SKM-1 (cell line): ENCODE data around the gene ERC2.

Source experiments
- DNase-seq: peaks from one replicate; lab custom pipeline; 2025; ENCODE audit not compliant: unreplicated experiment; lab: John Stamatoyannopoulos, UW

ERC2 gene

GRCh38 chr3:55723653-55724406 lies 744.4 kb downstream of the ERC2 start:
- no peak for DNase-seq

- DNase-seq, result no peak
Observed at GRCh38 chr3:55721716-55722484, 746.4 kb downstream of the ERC2 start.

- DNase-seq, result no peak
Observed at GRCh38 chr3:55720614-55721013, 747.7 kb downstream of the ERC2 start.

GRCh38 chr3:55719508-55719907 lies 748.8 kb downstream of the ERC2 start:
- DNase-seq, result no peak

- no peak for DNase-seq
Observed at GRCh38 chr3:55719006-55719405, 749.3 kb downstream of the ERC2 start.

GRCh38 chr3:55718521-55718921 lies 749.7 kb downstream of the ERC2 start:
- DNase-seq, result no peak

GRCh38 chr3:55718074-55718473 lies 750.2 kb downstream of the ERC2 start:
- DNase-seq, result no peak

GRCh38 chr3:55717481-55717880 lies 750.8 kb downstream of the ERC2 start:
- DNase-seq, result no peak

- DNase-seq, result no peak
Observed at GRCh38 chr3:55716611-55717225, 751.5 kb downstream of the ERC2 start.

GRCh38 chr3:55716044-55716443 lies 752.2 kb downstream of the ERC2 start:
- no peak for DNase-seq

GRCh38 chr3:55714057-55714456 lies 754.2 kb downstream of the ERC2 start:
- DNase-seq, result no peak

- DNase-seq, result no peak
Observed at GRCh38 chr3:55711646-55712045, 756.6 kb downstream of the ERC2 start.

- no peak for DNase-seq
Observed at GRCh38 chr3:55709411-55710012, 758.8 kb downstream of the ERC2 start.

GRCh38 chr3:55708921-55709320 lies 759.3 kb downstream of the ERC2 start:
- no peak for DNase-seq

- no peak for DNase-seq
Observed at GRCh38 chr3:55708242-55708641, 760.0 kb downstream of the ERC2 start.

GRCh38 chr3:55704521-55704920 lies 763.7 kb downstream of the ERC2 start:
- no peak for DNase-seq

GRCh38 chr3:55702822-55703221 lies 765.4 kb downstream of the ERC2 start:
- DNase-seq, result peak; percentile 27

GRCh38 chr3:55701997-55702396 lies 766.3 kb downstream of the ERC2 start:
- no peak for DNase-seq

- DNase-seq, result no peak
Observed at GRCh38 chr3:55698831-55699230, 769.4 kb downstream of the ERC2 start.

GRCh38 chr3:55697177-55697865 lies 770.9 kb downstream of the ERC2 start:
- DNase-seq, result no peak

- DNase-seq, result no peak
Observed at GRCh38 chr3:55692957-55693558, 775.2 kb downstream of the ERC2 start.
